Suprapubic skin (tissue), 4 donors: ENCODE results near the gene WDR45B. TPM values are rescaled to one million over a fixed set of nuclear protein-coding genes. Genes with fewer than 3 reads are reported as not detected.
"Not testable (repeated sequence)": the region's sequence is repeated elsewhere in the genome, so short reads cannot be mapped to it uniquely, and the experiment has no call there.

Experiments used
- DNase-seq, 2 donors: peaks; one replicate each; pipeline ENCODE4 v3.0.0-alpha.2; 2019; ENCODE audit warnings: low spot score in 2 of 2
- H3K27ac ChIP-seq: fragments of 200-600 bp; sonication (generic); one replicate; pipeline ENCODE4 v1.5.1; 2019
- H3K27me3 ChIP-seq: fragments of 200-600 bp; sonication (generic); one replicate; pipeline ENCODE4 v1.5.1; 2019
- H3K36me3 ChIP-seq: fragments of 200-600 bp; sonication (generic); one replicate; pipeline ENCODE4 v1.5.1; 2019
- H3K4me1 ChIP-seq: fragments of 200-600 bp; sonication (generic); one replicate; pipeline ENCODE4 v1.5.1; 2019
- H3K4me3 ChIP-seq: fragments of 200-600 bp; sonication (generic); one replicate; pipeline ENCODE4 v1.5.1; 2019; ENCODE audit warnings: mild to moderate bottlenecking
- H3K9me3 ChIP-seq: fragments of 200-600 bp; sonication (generic); one replicate; pipeline ENCODE4 v1.5.1; 2019
- EP300 ChIP-seq: sonication (generic); formaldehyde crosslinking; IDR thresholded peaks from one replicate; pipeline ENCODE4 v1.6.1; 2017; ENCODE audit warnings: antibody characterized with exemption
- POLR2A ChIP-seq, 2 donors: fragments of 450-650 bp; IDR thresholded peaks; one replicate each; pipeline ENCODE4 v1.6.1; 2017; ENCODE audit warnings: antibody characterized with exemption in 2 of 2, mild to moderate bottlenecking in 2 of 2, moderate library complexity in 2 of 2
- POLR2AphosphoS5 ChIP-seq, 3 donors: sonication (generic); formaldehyde crosslinking; IDR thresholded peaks; one replicate each; pipeline ENCODE4 v1.6.1; 2017; ENCODE audit warnings: antibody characterized with exemption in 3 of 3
- WGBS: methylation state at CpG from one replicate; pipeline ENCODE4 v1.1.5; 2018; 5-methylcytosine and 5-hydroxymethylcytosine counted together
- total RNA-seq, 4 donors: library from RNA; depleted of rRNA; stranded (reverse); fragments of >200 nt; gene quantifications; one replicate each; pipeline ENCODE4 v1.1.0, GENCODE V29; 2016
- TF ChIP-seq, protein P1 (sequence below), 2 donors: fragments of 200-600 bp in 1 of 2; fragments of 450-650 bp in 1 of 2; sonication (generic) in 1 of 2; IDR thresholded peaks; one replicate each; pipeline ENCODE4 v1.5.1; 2016 to 2019; ENCODE audit warnings: antibody characterized with exemption in 2 of 2, mild to moderate bottlenecking in 1 of 2, moderate library complexity in 1 of 2

The WDR45B gene
- total RNA-seq, 4 donors from 2014 or later = 70.1 to 96.8 (median 90.0) TPM

DNA sequence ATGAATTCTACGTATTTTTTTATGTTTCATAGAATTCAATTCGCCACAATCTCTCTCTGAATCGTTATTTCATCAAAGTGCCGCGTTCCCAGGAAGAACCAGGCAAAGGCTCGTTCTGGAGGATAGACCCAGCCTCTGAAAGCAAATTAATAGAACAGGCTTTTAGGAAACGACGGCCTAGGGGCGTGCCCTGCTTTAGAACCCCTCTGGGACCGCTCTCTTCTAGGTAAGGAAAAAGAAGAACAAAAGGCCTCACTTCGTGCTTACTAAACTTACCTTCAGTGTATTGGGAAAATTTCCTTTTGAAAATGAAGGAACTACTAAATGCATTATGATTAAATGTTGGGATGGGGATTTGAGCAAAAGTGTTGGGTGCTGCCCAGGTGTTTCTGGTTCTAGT lies 65.5 kb downstream of the WDR45B start:
- no peak for DNase-seq
- Histone ChIP-seq H3K27me3 (no peaks in the 10 kb centered on the region), H3K4me3 (no peak overlapping the region), H3K36me3 (peaks cover 63% of the 10 kb centered on the region), H3K9me3 (no peaks in the 10 kb centered on the region), H3K4me1 (peaks cover 2% of the 10 kb centered on the region), H3K27ac (no peak overlapping the region)
- no peak for TF ChIP-seq EP300
- no peak for TF ChIP-seq POLR2AphosphoS5 (IDR thresholded peaks at IDR 0.05)
- TF ChIP-seq, protein P1, sequence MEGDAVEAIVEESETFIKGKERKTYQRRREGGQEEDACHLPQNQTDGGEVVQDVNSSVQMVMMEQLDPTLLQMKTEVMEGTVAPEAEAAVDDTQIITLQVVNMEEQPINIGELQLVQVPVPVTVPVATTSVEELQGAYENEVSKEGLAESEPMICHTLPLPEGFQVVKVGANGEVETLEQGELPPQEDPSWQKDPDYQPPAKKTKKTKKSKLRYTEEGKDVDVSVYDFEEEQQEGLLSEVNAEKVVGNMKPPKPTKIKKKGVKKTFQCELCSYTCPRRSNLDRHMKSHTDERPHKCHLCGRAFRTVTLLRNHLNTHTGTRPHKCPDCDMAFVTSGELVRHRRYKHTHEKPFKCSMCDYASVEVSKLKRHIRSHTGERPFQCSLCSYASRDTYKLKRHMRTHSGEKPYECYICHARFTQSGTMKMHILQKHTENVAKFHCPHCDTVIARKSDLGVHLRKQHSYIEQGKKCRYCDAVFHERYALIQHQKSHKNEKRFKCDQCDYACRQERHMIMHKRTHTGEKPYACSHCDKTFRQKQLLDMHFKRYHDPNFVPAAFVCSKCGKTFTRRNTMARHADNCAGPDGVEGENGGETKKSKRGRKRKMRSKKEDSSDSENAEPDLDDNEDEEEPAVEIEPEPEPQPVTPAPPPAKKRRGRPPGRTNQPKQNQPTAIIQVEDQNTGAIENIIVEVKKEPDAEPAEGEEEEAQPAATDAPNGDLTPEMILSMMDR (IDR thresholded peaks at IDR 0.05) = no peak
- TF ChIP-seq POLR2A (IDR thresholded peaks at IDR 0.05) = no peak
- WGBS = 90% methylated on average over 11 of the region's 11 CpGs

DNA sequence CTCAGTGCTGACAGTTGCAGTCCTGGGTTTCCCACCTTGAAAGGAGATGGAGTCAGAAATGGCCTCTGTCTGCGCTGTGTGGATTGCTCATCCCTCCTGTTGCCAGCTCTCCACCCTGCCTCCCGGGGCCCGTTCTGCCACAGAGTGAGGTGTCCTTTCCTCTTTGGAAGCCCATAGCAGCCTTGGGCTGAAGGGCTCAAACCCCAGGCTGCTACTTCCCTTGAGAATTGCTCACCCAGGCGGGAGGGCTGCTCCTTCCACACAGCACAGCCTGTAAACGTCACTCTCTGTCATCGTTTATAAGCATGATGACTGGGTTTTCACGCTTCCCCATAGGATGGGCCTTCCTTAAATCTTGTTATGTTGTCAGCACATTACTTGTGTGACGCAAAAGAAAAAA lies 66.0 kb downstream of the WDR45B start:
- WGBS = 71% methylated on average over 8 of the region's 8 CpGs
- Histone ChIP-seq H3K4me1 (peaks cover 2% of the 10 kb centered on the region), H3K36me3 (peaks cover 63% of the 10 kb centered on the region), H3K4me3 (no peak overlapping the region), H3K9me3 (no peaks in the 10 kb centered on the region), H3K27me3 (no peaks in the 10 kb centered on the region), H3K27ac (no peak overlapping the region)
- no peak for DNase-seq
- TF ChIP-seq EP300 = no peak
- TF ChIP-seq, protein P1 (IDR thresholded peaks at IDR 0.05) = no peak
- TF ChIP-seq POLR2A (IDR thresholded peaks at IDR 0.05) = no peak
- no peak for TF ChIP-seq POLR2AphosphoS5 (IDR thresholded peaks at IDR 0.05)

DNA sequence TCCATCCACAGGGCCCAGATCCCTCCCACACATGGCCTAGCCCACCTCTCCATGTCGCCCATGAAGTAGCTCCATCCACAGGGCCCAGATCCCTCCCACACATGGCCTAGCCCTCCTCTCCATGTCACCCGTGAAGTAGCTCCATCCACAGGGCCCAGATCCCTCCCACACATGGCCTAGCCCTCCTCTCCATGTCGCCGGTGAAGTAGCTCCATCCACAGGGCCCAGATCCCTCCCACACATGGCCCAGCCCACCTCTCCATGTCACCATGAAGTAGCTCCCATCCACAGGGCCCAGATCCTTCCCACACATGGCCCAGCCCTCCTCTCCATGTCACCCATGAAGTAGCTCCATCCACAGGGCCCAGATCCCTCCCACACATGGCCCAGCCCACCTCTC lies 68.3 kb downstream of the WDR45B start:
- peaks cover 66% of the 10 kb centered on the region for H3K36me3 ChIP-seq
- 70% methylated on average over 4 of the region's 4 CpGs for WGBS
- H3K27ac ChIP-seq, H3K4me3 ChIP-seq, DNase-seq, H3K27me3 ChIP-seq, H3K9me3 ChIP-seq, H3K4me1 ChIP-seq: not testable (repeated sequence)

DNA sequence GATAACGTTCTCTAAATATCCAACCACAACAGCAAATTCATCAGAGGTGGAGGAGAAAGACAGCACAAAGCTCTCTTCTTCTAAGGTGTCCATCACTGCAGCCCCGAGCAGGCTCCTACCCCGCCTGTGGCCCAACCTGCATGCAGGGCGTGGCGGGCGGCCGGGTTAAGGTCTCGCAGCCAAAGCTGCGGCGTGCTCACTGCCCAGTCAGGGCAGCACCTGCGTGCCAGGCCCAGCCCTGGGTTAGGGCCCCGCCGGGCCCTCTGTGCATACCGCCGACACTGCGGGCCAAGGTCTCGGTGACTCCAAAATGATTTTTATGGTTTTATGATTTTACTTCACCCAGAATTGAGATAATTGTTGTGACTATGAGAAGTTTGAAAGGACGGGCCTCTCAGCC lies 70.9 kb downstream of the WDR45B start:
- no peaks in the 10 kb centered on the region for H3K9me3 ChIP-seq
- TF ChIP-seq POLR2AphosphoS5 (IDR thresholded peaks at IDR 0.05) = no peak
- no peak for TF ChIP-seq EP300
- TF ChIP-seq POLR2A (IDR thresholded peaks at IDR 0.05) = no peak
- TF ChIP-seq, protein P1 (IDR thresholded peaks at IDR 0.05) = no peak
- no peak overlapping the region for H3K27ac ChIP-seq
- WGBS = 94% methylated on average over 18 of the region's 18 CpGs
- H3K27me3 ChIP-seq = no peaks in the 10 kb centered on the region
- no peak for DNase-seq
- H3K4me3 ChIP-seq = no peak overlapping the region
- peaks cover 62% of the 10 kb centered on the region for H3K36me3 ChIP-seq
- peaks cover 2% of the 10 kb centered on the region for H3K4me1 ChIP-seq

DNA sequence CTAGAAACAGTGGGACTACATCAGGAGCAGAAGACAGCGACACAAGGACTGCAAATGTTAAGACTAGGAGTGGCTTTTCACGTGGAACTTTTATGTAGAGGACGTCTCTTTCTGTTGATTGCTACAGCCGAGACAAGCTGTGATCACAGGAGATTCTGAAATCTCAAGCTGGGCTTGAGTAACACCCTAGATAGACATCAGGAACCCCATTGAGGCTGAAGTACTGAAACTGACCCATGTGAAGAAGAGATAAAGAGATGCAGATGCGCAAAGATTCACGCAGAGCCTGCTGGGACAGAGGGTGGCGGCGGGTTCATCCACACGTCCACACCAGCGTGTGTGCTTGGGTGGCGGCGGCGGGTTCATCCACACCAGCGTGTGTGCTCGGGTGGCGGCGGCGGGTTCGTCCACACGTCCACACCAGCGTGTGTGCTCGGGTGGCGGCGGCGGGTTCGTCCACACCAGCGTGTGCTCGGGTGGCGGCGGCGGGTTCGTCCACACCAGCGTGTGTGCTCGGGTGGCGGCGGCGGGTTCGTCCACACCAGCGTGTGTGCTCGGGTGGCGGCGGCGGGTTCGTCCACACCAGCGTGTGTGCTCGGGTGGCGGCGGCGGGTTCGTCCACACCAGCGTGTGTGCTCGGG lies 72.5 kb downstream of the WDR45B start:
- not testable (repeated sequence) for DNase-seq, H3K4me3 ChIP-seq, H3K4me1 ChIP-seq, H3K27ac ChIP-seq, H3K9me3 ChIP-seq, H3K27me3 ChIP-seq
- H3K36me3 ChIP-seq = peaks cover 72% of the 10 kb centered on the region
- WGBS = 95% methylated on average over 19 of the region's 52 CpGs

DNA sequence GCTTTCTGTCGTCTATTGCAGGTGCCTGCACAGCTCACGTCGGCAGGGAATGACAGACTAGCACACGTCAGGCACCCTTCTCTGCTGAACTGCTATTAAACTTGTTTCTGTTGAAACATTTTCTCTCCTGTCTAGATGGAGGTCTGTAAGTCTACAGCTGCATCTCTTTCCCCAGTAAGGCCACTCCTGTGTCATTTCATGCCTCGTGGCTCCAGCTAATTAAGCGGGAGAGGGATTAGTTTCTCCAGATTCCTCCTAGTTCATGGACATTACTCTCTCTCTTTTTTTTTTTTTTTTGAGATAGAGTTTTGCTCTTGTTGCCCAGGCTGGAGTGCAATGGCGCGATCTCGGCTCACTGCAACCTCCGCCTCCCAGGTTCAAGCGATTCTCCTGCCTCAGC lies 74.2 kb downstream of the WDR45B start:
- 98% methylated on average over 10 of the region's 11 CpGs for WGBS
- no peak for DNase-seq
- Histone ChIP-seq H3K36me3 (peaks cover 81% of the 10 kb centered on the region), H3K27me3 (no peaks in the 10 kb centered on the region), H3K4me1 (no peaks in the 10 kb centered on the region), H3K9me3 (no peaks in the 10 kb centered on the region), H3K27ac (no peak overlapping the region), H3K4me3 (no peak overlapping the region)
- TF ChIP-seq POLR2AphosphoS5 (IDR thresholded peaks at IDR 0.05) (no peak), EP300 (no peak), POLR2A (IDR thresholded peaks at IDR 0.05) (no peak)
- TF ChIP-seq, protein P1 (IDR thresholded peaks at IDR 0.05) = no peak
